ENCODE measurements around the gene C8B. TPM values are rescaled to one million over a fixed set of nuclear protein-coding genes. Genes with fewer than 3 reads are reported as not detected.

C8B gene
- total and polyA plus RNA-seq, 9 of the 15 experiments (the other 6 are each of a cell fraction or from before 2014, with no cell fraction given) = not detected

DNA sequence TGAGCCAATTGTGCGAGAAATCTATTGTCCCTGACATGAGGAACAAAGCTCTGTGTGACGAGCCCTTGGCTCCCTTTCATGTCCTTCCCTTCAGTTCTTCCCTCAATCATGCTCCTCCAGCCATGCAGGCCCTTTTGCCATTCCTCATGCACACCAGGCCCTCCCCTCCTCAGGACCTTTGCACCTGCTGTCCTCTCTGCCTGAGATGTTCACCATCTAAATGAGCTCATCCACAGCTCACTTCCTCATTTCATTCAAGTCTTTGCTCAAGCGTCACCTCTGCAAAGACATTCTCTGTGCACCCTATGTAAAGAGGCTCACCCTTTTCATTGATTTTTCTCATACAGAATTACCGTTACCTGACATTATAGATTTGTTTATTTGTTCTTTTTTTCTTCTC, 43.7 kb downstream of the C8B start:
- BruUV-seq (replicated peaks) = no TSS peak
- in situ Hi-C loops (cut with MboI) = no loop called here
- no peaks in the 10 kb centered on the region for H3K36me3 ChIP-seq (ENCODE audit: control insufficient read depth, insufficient read depth, low read length)

DNA sequence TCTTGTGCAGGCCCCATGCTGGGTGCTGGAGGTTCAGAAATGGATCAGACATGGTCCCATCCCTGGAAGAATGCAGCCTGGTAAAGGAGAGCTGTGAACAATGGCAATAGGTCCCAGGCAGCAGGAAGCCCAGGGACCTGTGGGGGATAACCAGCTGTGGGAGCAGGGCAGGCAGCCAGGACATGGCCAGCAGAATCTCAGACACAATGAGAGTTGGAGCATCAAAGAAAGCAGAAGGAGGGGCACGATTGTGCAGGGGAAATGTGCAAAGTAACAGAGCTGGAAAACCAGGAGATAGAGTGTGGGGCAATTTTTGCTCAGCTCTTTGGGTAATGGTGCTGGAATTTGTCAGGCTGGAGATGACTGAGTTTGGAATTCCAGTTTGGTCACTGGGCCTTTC, 44.3 kb downstream of the C8B start:
- Histone ChIP-seq H3K4me1 (replicated peaks in 1 of 2; ENCODE audit: control insufficient read depth in 2 of 2, insufficient read depth in 2 of 2, low read length in 2 of 2) (no peaks in the 10 kb centered on the region), H3K4me3 (no peak overlapping the region), H3K36me3 (ENCODE audit: control insufficient read depth, insufficient read depth, low read length) (no peaks in the 10 kb centered on the region), H4K20me1 (replicated peaks; ENCODE audit: control insufficient read depth, insufficient read depth, low read length) (no peaks in the 10 kb centered on the region), H2AFZ (ENCODE audit: low read depth, low read length) (no peak overlapping the region), H3K27ac (ENCODE audit: extremely low read depth, low read depth, low read length) (no peak overlapping the region), H3K9me1 (ENCODE audit: control insufficient read depth, insufficient read depth, low read length) (no peaks in the 10 kb centered on the region), H3K27me3 (ENCODE audit: control insufficient read depth in 2 of 2, insufficient read depth in 2 of 2, low read length in 2 of 2) (no peaks in the 10 kb centered on the region), H3K9me3 (replicated peaks; ENCODE audit: control insufficient read depth, insufficient read depth, low read depth, low read length) (no peaks in the 10 kb centered on the region), H3K79me2 (ENCODE audit: control insufficient read depth, insufficient read depth, low read length) (no peaks in the 10 kb centered on the region), H3K4me2 (ENCODE audit: insufficient read depth, low read length) (no peak overlapping the region), H3K9ac (ENCODE audit: insufficient read depth in 1 of 2, low read depth in 2 of 2, low read length in 2 of 2) (no peak overlapping the region)
- DNase-seq (ENCODE audit: extremely low read depth in 1 of 4, low spot score in 3 of 4) (no peak), ATAC-seq (no peak), FAIRE-seq (no peak)
- intact Hi-C loops (cut with micrococcal nuclease) = no loop called here
- ChIA-PET CTCF (ENCODE audit: low intra/inter-chr PET ratio) (no interaction called here), POLR2A (interaction anchor here (0.9 kb wide), 1 partner anchor 80 kb away, joined by 4 read pairs; no protein-coding TSS in a partner anchor)
- in situ Hi-C loops (cut with MboI) = no loop called here
- TF ChIP-seq, protein P1, sequence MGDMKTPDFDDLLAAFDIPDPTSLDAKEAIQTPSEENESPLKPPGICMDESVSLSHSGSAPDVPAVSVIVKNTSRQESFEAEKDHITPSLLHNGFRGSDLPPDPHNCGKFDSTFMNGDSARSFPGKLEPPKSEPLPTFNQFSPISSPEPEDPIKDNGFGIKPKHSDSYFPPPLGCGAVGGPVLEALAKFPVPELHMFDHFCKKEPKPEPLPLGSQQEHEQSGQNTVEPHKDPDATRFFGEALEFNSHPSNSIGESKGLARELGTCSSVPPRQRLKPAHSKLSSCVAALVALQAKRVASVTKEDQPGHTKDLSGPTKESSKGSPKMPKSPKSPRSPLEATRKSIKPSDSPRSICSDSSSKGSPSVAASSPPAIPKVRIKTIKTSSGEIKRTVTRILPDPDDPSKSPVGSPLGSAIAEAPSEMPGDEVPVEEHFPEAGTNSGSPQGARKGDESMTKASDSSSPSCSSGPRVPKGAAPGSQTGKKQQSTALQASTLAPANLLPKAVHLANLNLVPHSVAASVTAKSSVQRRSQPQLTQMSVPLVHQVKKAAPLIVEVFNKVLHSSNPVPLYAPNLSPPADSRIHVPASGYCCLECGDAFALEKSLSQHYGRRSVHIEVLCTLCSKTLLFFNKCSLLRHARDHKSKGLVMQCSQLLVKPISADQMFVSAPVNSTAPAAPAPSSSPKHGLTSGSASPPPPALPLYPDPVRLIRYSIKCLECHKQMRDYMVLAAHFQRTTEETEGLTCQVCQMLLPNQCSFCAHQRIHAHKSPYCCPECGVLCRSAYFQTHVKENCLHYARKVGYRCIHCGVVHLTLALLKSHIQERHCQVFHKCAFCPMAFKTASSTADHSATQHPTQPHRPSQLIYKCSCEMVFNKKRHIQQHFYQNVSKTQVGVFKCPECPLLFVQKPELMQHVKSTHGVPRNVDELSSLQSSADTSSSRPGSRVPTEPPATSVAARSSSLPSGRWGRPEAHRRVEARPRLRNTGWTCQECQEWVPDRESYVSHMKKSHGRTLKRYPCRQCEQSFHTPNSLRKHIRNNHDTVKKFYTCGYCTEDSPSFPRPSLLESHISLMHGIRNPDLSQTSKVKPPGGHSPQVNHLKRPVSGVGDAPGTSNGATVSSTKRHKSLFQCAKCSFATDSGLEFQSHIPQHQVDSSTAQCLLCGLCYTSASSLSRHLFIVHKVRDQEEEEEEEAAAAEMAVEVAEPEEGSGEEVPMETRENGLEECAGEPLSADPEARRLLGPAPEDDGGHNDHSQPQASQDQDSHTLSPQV (IDR thresholded peaks at IDR 0.05) = no peak
- TF ChIP-seq TEAD1 (CRISPR knock-in tag; IDR thresholded peaks at IDR 0.05) (no peak), MAFK (IDR thresholded peaks at IDR 0.05; ENCODE audit: low read length) (no peak), TRIM28 (IDR thresholded peaks at IDR 0.05) (no peak)
- 0% methylated on average over 1 of the region's 1 CpG for WGBS (ENCODE audit: insufficient coverage, low coverage, missing lambda C conversion rate)
- no TSS peak for BruUV-seq (replicated peaks)

More for the DNA sequence above, 43.7 kb downstream of the C8B start:
- H3K9me3 ChIP-seq (replicated peaks; ENCODE audit: control insufficient read depth, insufficient read depth, low read depth, low read length) = no peaks in the 10 kb centered on the region
- H4K20me1 ChIP-seq (replicated peaks; ENCODE audit: control insufficient read depth, insufficient read depth, low read length) = no peaks in the 10 kb centered on the region
- ChIA-PET POLR2A (interaction anchor here (0.9 kb wide), 1 partner anchor 80 kb away, joined by 4 read pairs; no protein-coding TSS in a partner anchor), CTCF (ENCODE audit: low intra/inter-chr PET ratio) (no interaction called here)
- H3K4me2 ChIP-seq (ENCODE audit: insufficient read depth, low read length) = no peak overlapping the region
- no peak overlapping the region for H2AFZ ChIP-seq (ENCODE audit: low read depth, low read length)
- ATAC-seq = no peak
- FAIRE-seq = no peak
- H3K4me1 ChIP-seq (replicated peaks in 1 of 2; ENCODE audit: control insufficient read depth in 2 of 2, insufficient read depth in 2 of 2, low read length in 2 of 2) = no peaks in the 10 kb centered on the region
- 1% methylated on average over 4 of the region's 4 CpGs for WGBS (ENCODE audit: insufficient coverage, low coverage, missing lambda C conversion rate)
- no peak overlapping the region for H3K9ac ChIP-seq (ENCODE audit: insufficient read depth in 1 of 2, low read depth in 2 of 2, low read length in 2 of 2)
- H3K9me1 ChIP-seq (ENCODE audit: control insufficient read depth, insufficient read depth, low read length) = no peaks in the 10 kb centered on the region
- no peaks in the 10 kb centered on the region for H3K79me2 ChIP-seq (ENCODE audit: control insufficient read depth, insufficient read depth, low read length)
- intact Hi-C loops (cut with micrococcal nuclease) = no loop called here
- H3K27me3 ChIP-seq (ENCODE audit: control insufficient read depth in 2 of 2, insufficient read depth in 2 of 2, low read length in 2 of 2) = no peaks in the 10 kb centered on the region
- peak; percentile 74 for TF ChIP-seq SPI1 (IDR thresholded peaks at IDR 0.05; ENCODE audit: borderline replicate concordance, low read depth, low read length)
- TF ChIP-seq, protein P2, sequence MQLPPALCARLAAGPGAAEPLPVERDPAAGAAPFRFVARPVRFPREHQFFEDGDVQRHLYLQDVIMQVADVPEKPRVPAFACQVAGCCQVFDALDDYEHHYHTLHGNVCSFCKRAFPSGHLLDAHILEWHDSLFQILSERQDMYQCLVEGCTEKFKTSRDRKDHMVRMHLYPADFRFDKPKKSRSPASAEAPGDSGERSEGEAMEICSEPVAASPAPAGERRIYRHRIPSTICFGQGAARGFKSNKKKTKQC (CRISPR knock-in tag; IDR thresholded peaks at IDR 0.05) = no peak
- H3K4me3 ChIP-seq = no peak overlapping the region
- DNase-seq (ENCODE audit: extremely low read depth in 1 of 4, low spot score in 3 of 4) = no peak
- H3K27ac ChIP-seq (ENCODE audit: extremely low read depth, low read depth, low read length) = no peak overlapping the region
